ENCODE data around the gene PTPN6. TPM values are rescaled to one million over a fixed set of nuclear protein-coding genes. Genes with fewer than 3 reads are reported as not detected.

The PTPN6 gene
- total and polyA plus RNA-seq, 9 of the 15 experiments (the other 6 are each of a cell fraction or from before 2014, with no cell fraction given) = 1.5 to 5.1 (median 3.9) TPM

DNA sequence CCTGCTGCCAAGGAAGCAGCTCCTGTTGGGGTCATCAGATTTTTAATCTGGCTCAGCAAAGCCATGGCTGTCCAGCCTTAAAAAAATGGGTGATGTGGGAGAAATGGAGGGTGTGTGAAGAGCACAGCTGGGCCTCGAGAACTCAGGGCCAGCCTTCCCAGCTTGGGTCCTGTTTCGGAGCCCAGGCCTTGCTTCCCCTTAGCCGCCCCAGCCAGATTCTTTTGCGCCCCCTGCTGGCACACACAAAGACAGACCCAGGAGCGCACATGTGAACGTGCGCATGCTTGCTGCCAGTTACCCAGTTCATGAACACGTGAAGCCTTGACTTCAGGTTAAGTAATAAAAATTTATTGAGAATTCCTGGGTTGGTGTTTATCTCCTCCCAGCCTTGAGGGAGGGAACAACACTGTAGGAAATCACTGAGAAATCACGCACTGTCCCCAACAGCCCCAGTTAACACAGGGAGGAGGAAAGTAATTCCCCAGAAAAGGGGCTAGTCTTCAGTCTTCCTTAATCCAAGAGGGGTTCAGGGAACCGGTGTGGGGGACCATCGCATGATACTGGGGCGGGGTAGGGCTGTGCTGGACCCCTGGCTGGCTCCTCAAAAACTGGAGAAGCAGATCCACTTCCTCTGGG lies 14.0 kb downstream of the PTPN6 start (continued):
- TF ChIP-seq CXXC5 (CRISPR knock-in tag; IDR thresholded peaks at IDR 0.05) (0 out of 2 replicates have a peak, but pooled peaks have one; percentile 43), CREB1 (IDR thresholded peaks at IDR 0.05) (no peak), CREB1 (CRISPR knock-in tag; IDR thresholded peaks at IDR 0.05) (peak; percentile 48; the same call in 1 of the 2 replicates), NONO (IDR thresholded peaks at IDR 0.05; ENCODE audit: low read depth in 2 of 2, low read length in 1 of 2) (no peak), SNIP1 (IDR thresholded peaks at IDR 0.05; ENCODE audit: low read depth) (no peak), HDGF (IDR thresholded peaks at IDR 0.05) (no peak), FOXA1 (IDR thresholded peaks at IDR 0.05; ENCODE audit: borderline replicate concordance) (no peak), ZFX (CRISPR knock-in tag; IDR thresholded peaks at IDR 0.05) (peak; percentile 85), ZNF121 (CRISPR knock-in tag; conservative IDR thresholded peaks at IDR 0.05) (no peak), ZC3H11A (IDR thresholded peaks at IDR 0.05; ENCODE audit: low read depth, low read length) (no peak), NFYB (IDR thresholded peaks at IDR 0.05; ENCODE audit: extremely low read depth, insufficient read length) (no peak), TCF7 (IDR thresholded peaks at IDR 0.05; ENCODE audit: borderline replicate concordance) (no peak), GABPB1 (CRISPR knock-in tag; IDR thresholded peaks at IDR 0.05) (peak; percentile 37; the same call in 1 of the 2 replicates), BRF1 (IDR thresholded peaks at IDR 0.05; ENCODE audit: borderline replicate concordance, extremely low read depth, insufficient read length) (no peak), MAZ (CRISPR knock-in tag; conservative IDR thresholded peaks at IDR 0.05 in 1 of 2, IDR thresholded peaks at IDR 0.05 in 1 of 2) (peak; percentile 44 to 68; a peak in 3 of 4 replicates), DACH1 (IDR thresholded peaks at IDR 0.05; ENCODE audit: partially characterized antibody) (no peak), NRF1 (conservative IDR thresholded peaks at IDR 0.05 in 1 of 2, IDR thresholded peaks at IDR 0.05 in 1 of 2) (peak; percentile 90 to 91), NUFIP1 (IDR thresholded peaks at IDR 0.05; ENCODE audit: partially characterized antibody) (no peak), ZNF140 (CRISPR knock-in tag; IDR thresholded peaks at IDR 0.05) (no peak), ZFP30 (CRISPR knock-in tag; IDR thresholded peaks at IDR 0.05; ENCODE audit: borderline replicate concordance) (no peak), E2F3 (CRISPR knock-in tag; IDR thresholded peaks at IDR 0.05) (no peak), MAFK (IDR thresholded peaks at IDR 0.05; ENCODE audit: low read length) (no peak)
- TF ChIP-seq, protein P1, sequence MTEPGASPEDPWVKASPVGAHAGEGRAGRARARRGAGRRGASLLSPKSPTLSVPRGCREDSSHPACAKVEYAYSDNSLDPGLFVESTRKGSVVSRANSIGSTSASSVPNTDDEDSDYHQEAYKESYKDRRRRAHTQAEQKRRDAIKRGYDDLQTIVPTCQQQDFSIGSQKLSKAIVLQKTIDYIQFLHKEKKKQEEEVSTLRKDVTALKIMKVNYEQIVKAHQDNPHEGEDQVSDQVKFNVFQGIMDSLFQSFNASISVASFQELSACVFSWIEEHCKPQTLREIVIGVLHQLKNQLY (CRISPR knock-in tag; conservative IDR thresholded peaks at IDR 0.05) = no peak
- TF ChIP-seq, protein P2, sequence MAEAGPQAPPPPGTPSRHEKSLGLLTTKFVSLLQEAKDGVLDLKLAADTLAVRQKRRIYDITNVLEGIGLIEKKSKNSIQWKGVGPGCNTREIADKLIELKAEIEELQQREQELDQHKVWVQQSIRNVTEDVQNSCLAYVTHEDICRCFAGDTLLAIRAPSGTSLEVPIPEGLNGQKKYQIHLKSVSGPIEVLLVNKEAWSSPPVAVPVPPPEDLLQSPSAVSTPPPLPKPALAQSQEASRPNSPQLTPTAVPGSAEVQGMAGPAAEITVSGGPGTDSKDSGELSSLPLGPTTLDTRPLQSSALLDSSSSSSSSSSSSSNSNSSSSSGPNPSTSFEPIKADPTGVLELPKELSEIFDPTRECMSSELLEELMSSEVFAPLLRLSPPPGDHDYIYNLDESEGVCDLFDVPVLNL (CRISPR knock-in tag; IDR thresholded peaks at IDR 0.05; ENCODE audit: low read depth) = no peak
- TF ChIP-seq, protein P3, sequence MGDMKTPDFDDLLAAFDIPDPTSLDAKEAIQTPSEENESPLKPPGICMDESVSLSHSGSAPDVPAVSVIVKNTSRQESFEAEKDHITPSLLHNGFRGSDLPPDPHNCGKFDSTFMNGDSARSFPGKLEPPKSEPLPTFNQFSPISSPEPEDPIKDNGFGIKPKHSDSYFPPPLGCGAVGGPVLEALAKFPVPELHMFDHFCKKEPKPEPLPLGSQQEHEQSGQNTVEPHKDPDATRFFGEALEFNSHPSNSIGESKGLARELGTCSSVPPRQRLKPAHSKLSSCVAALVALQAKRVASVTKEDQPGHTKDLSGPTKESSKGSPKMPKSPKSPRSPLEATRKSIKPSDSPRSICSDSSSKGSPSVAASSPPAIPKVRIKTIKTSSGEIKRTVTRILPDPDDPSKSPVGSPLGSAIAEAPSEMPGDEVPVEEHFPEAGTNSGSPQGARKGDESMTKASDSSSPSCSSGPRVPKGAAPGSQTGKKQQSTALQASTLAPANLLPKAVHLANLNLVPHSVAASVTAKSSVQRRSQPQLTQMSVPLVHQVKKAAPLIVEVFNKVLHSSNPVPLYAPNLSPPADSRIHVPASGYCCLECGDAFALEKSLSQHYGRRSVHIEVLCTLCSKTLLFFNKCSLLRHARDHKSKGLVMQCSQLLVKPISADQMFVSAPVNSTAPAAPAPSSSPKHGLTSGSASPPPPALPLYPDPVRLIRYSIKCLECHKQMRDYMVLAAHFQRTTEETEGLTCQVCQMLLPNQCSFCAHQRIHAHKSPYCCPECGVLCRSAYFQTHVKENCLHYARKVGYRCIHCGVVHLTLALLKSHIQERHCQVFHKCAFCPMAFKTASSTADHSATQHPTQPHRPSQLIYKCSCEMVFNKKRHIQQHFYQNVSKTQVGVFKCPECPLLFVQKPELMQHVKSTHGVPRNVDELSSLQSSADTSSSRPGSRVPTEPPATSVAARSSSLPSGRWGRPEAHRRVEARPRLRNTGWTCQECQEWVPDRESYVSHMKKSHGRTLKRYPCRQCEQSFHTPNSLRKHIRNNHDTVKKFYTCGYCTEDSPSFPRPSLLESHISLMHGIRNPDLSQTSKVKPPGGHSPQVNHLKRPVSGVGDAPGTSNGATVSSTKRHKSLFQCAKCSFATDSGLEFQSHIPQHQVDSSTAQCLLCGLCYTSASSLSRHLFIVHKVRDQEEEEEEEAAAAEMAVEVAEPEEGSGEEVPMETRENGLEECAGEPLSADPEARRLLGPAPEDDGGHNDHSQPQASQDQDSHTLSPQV (IDR thresholded peaks at IDR 0.05) = peak; percentile 95

All from K562 (cell line).